Measurements from ENCODE around the gene CCDC127. TPM values are rescaled to one million over a fixed set of nuclear protein-coding genes. Genes with fewer than 3 reads are reported as not detected.
"Not testable (repeated sequence)": the region's sequence is repeated elsewhere in the genome, so short reads cannot be mapped to it uniquely, and the experiment has no call there.

CCDC127 gene
- total and polyA plus RNA-seq, 12 donors, result 3.0 to 9.7 (median 6.5) TPM

- H3K27me3 ChIP-seq, result no peaks in the 10 kb centered on the region
- H3K4me1 ChIP-seq (replicated peaks in 1 of 2), result peaks cover 11 to 33% of the 10 kb centered on the region in 2 donors
- intact Hi-C loops (cut with DNase I), result no loop called here
- H3K36me3 ChIP-seq (replicated peaks in 1 of 2), result peaks cover 0 to 4% of the 10 kb centered on the region in 2 donors
- TF ChIP-seq CTCF (IDR thresholded peaks at IDR 0.05), result peak in 2 of 6 experiments; percentile 10
- TF ChIP-seq POLR2A (IDR thresholded peaks at IDR 0.05), result no peak
- peak overlapping the region; percentile 8 to 92 (median 82) for H3K4me3 ChIP-seq
- 0 to 1% (median 1%) methylated on average over 6 to 73 of the region's 73 CpGs for WGBS, 4 donors
- peak overlapping the region; percentile 62 to 94 (median 91) for H3K27ac ChIP-seq
- peak; percentile 51 to 71 (median 54) for DNase-seq
- H3K9me3 ChIP-seq (replicated peaks in 1 of 3), result no peaks in the 10 kb centered on the region
Measured at GRCh38 chr5:218457-219291, 721 bp upstream of the CCDC127 start.

- H3K27ac ChIP-seq; H3K9me3 ChIP-seq (replicated peaks in 1 of 3); H3K27me3 ChIP-seq; intact Hi-C loops (cut with DNase I); H3K4me3 ChIP-seq; DNase-seq; H3K36me3 ChIP-seq (replicated peaks in 1 of 2): not testable (repeated sequence)
- H3K4me1 ChIP-seq (replicated peaks in 1 of 2), result peaks cover 11 to 27% of the 10 kb centered on the region in 2 donors
- WGBS, 4 donors, result 88 to 94% (median 93%) methylated on average over 5 to 9 of the region's 10 CpGs
Measured at GRCh38 chr5:216076-216475, 1.9 kb downstream of the CCDC127 start.

- 51 to 69% (median 59%) methylated on average over 1 to 2 of the region's 2 CpGs for WGBS, 4 donors
- H3K27ac ChIP-seq, result peak overlapping the region in 3 of 5 donors; percentile 14 to 56 (median 47)
- H3K27me3 ChIP-seq; DNase-seq; intact Hi-C loops (cut with DNase I); H3K4me3 ChIP-seq; H3K36me3 ChIP-seq (replicated peaks in 1 of 2); H3K9me3 ChIP-seq (replicated peaks in 1 of 3): not testable (repeated sequence)
- H3K4me1 ChIP-seq (replicated peaks in 1 of 2), result peaks cover 11 to 20% of the 10 kb centered on the region in 2 donors
Measured at GRCh38 chr5:215256-215655, 2.7 kb downstream of the CCDC127 start.

- H3K9me3 ChIP-seq (replicated peaks in 1 of 3), result no peaks in the 10 kb centered on the region
- H3K4me1 ChIP-seq (replicated peaks in 1 of 2), result peaks cover 11 to 16% of the 10 kb centered on the region in 2 donors
- DNase-seq, result no peak
- TF ChIP-seq POLR2A (IDR thresholded peaks at IDR 0.05) (no peak), CTCF (IDR thresholded peaks at IDR 0.05) (no peak)
- H3K36me3 ChIP-seq (replicated peaks in 1 of 2), result peaks cover 0 to 6% of the 10 kb centered on the region in 2 donors
- no peak overlapping the region for H3K4me3 ChIP-seq
- no peaks in the 10 kb centered on the region for H3K27me3 ChIP-seq
- WGBS, 4 donors, result 94 to 97% (median 96%) methylated on average over 12 of the region's 12 CpGs
- no peak overlapping the region for H3K27ac ChIP-seq
- intact Hi-C loops (cut with DNase I), result no loop called here
Measured at GRCh38 chr5:213803-214395, 4.1 kb downstream of the CCDC127 start.

GRCh38 chr5:208449-209114 is 9.4 kb downstream of the CCDC127 start:
- H3K4me3 ChIP-seq, result no peak overlapping the region
- peaks cover 0 to 17% of the 10 kb centered on the region in 2 donors for H3K4me1 ChIP-seq (replicated peaks in 1 of 2)
- no peak for DNase-seq
- H3K9me3 ChIP-seq (replicated peaks in 1 of 3), result no peaks in the 10 kb centered on the region
- 88 to 93% (median 91%) methylated on average over 11 to 15 of the region's 15 CpGs for WGBS, 4 donors
- no peak overlapping the region for H3K27ac ChIP-seq
- peaks cover 0 to 18% of the 10 kb centered on the region in 2 donors for H3K36me3 ChIP-seq (replicated peaks in 1 of 2)
- intact Hi-C loops (cut with DNase I), result no loop called here
- TF ChIP-seq POLR2A (IDR thresholded peaks at IDR 0.05) (no peak), CTCF (IDR thresholded peaks at IDR 0.05) (no peak)
- no peaks in the 10 kb centered on the region for H3K27me3 ChIP-seq
